ENCODE results near the gene EMP3.
"Not testable (repeated sequence)": the region's sequence is repeated elsewhere in the genome, so short reads cannot be mapped to it uniquely, and the experiment has no call there.

EMP3 gene

GRCh38 chr19:48325265-48325910 lies at the start of gene EMP3:
EMP3 (plus strand) TSS chr19:48325552; CDS start chr19:48326845, 1,293 bp downstream.
- peak; percentile 72 for DNase-seq

GRCh38 chr19:48279747-48280146 lies 45.6 kb upstream of the EMP3 start:
- DNase-seq, result no peak

GRCh38 chr19:48283908-48284307 lies 41.4 kb upstream of the EMP3 start:
- DNase-seq, result no peak

GRCh38 chr19:48284896-48285295 lies 40.5 kb upstream of the EMP3 start:
- DNase-seq, result no peak

GRCh38 chr19:48287748-48288147 lies 37.6 kb upstream of the EMP3 start:
- no peak for DNase-seq

- no peak for DNase-seq
These were observed 35.0 kb upstream of the EMP3 start for GRCh38 chr19:48290401-48290770.

GRCh38 chr19:48290771-48291488 lies 34.4 kb upstream of the EMP3 start:
- peak; percentile 53 for DNase-seq

GRCh38 chr19:48291489-48291815 lies 33.9 kb upstream of the EMP3 start:
- DNase-seq, result not testable (repeated sequence)

- DNase-seq, result no peak
These were observed 32.6 kb upstream of the EMP3 start for GRCh38 chr19:48292798-48293197.

GRCh38 chr19:48295458-48295857 lies 29.9 kb upstream of the EMP3 start:
- DNase-seq, result no peak

GRCh38 chr19:48296963-48297734 lies 28.2 kb upstream of the EMP3 start:
- no peak for DNase-seq

GRCh38 chr19:48297975-48298374 lies 27.4 kb upstream of the EMP3 start:
- no peak for DNase-seq

- no peak for DNase-seq
These were observed 23.3 kb upstream of the EMP3 start for GRCh38 chr19:48301886-48302599.

- no peak for DNase-seq
These were observed 22.8 kb upstream of the EMP3 start for GRCh38 chr19:48302600-48302959.

GRCh38 chr19:48303367-48303766 lies 22.0 kb upstream of the EMP3 start:
- no peak for DNase-seq

- no peak for DNase-seq
These were observed 21.5 kb upstream of the EMP3 start for GRCh38 chr19:48303866-48304265.

GRCh38 chr19:48308631-48309586 lies 16.4 kb upstream of the EMP3 start:
- DNase-seq, result no peak

GRCh38 chr19:48309731-48310130 lies 15.6 kb upstream of the EMP3 start:
- DNase-seq, result not testable (repeated sequence)

- no peak for DNase-seq
These were observed 15.1 kb upstream of the EMP3 start for GRCh38 chr19:48310227-48310626.

GRCh38 chr19:48311384-48311783 lies 14.0 kb upstream of the EMP3 start:
- no peak for DNase-seq

- no peak for DNase-seq
These were observed 9.6 kb upstream of the EMP3 start for GRCh38 chr19:48315712-48316111.

- not testable (repeated sequence) for DNase-seq
These were observed 7.7 kb upstream of the EMP3 start for GRCh38 chr19:48317708-48317960.
